Measurements from ENCODE around the gene MRPL39.

DNA sequence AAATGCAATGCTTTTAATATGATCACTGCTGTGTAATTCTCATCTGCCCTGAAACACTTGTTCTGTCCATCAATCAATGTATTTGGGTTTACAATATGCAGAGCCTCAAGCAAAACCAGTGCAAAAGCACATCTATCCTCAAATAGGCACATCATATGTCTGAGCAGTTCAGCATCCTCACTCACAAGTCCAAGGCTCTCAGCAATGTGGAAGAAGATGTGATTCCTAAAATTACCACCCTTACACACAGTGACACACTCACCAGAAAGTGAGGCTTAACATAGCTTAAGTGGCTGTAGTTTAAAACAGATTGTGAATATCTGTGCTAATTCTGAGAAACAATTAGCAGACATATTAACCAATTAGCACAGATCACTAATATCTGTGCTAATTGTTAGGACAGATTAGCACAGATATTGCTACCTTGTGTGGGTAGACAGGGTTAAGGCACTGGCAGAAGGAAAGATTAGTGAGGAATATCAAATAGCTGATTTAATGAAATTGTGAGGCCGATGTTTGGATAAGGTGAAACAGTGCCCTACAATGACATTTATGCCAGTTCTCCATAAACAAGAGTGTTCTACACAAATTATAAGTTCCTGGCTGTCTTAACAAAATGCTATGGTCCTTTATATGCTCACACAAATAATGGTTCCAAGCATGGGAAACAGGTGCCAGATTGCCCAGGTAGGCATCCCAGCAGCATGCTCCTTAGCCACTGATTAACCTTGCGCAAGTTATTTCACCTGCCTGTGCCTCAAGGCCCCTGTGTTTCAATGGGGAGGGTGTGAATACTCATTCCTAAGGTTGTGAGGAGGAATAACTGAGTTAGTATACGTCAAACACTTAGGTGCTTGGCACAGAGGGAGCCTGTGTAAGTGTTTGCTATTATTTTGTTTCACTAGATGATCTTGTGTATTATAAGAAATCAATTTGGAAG is 41.7 kb downstream of the MRPL39 start:
- TF ChIP-seq, protein P1, sequence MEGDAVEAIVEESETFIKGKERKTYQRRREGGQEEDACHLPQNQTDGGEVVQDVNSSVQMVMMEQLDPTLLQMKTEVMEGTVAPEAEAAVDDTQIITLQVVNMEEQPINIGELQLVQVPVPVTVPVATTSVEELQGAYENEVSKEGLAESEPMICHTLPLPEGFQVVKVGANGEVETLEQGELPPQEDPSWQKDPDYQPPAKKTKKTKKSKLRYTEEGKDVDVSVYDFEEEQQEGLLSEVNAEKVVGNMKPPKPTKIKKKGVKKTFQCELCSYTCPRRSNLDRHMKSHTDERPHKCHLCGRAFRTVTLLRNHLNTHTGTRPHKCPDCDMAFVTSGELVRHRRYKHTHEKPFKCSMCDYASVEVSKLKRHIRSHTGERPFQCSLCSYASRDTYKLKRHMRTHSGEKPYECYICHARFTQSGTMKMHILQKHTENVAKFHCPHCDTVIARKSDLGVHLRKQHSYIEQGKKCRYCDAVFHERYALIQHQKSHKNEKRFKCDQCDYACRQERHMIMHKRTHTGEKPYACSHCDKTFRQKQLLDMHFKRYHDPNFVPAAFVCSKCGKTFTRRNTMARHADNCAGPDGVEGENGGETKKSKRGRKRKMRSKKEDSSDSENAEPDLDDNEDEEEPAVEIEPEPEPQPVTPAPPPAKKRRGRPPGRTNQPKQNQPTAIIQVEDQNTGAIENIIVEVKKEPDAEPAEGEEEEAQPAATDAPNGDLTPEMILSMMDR (IDR thresholded peaks at IDR 0.05): no peak
- TF ChIP-seq POLR2A (IDR thresholded peaks at IDR 0.05): no peak
